ENCODE data around the gene KRTAP2-3.

The KRTAP2-3 gene

GRCh38 chr17:41026715-41027471 lies 33.0 kb downstream of the KRTAP2-3 start, which contains the start of gene KRTAP1-5:
KRTAP1-5 (minus strand) TSS chr17:41027208; CDS start chr17:41027155, 53 bp downstream.
- DNase-seq, result no peak

- no peak for DNase-seq
These were observed 35.2 kb downstream of the KRTAP2-3 start for GRCh38 chr17:41024697-41025096.

GRCh38 chr17:41020336-41020735 lies 39.6 kb downstream of the KRTAP2-3 start:
- DNase-seq, result no peak

DNA sequence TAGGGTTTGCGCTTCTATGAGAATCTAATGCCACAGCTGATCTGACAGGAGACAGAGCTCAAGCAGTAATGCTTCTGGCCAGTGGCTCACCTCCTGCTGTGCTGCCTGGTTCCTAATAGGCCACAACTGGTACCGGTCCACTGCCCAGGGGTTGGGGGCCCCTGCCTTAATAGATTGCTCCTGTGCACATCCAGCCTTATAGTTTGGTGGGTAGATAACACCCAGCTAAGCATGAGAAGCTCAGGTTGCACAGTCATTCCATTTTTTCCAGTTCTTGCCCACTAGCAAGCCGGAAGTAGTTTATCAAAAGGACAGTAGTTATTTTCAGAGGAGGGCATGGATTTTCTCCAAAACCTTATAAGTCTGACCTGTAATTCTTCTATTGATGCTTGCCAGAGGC lies 40.5 kb downstream of the KRTAP2-3 start:
- no peak for DNase-seq

- no peak for DNase-seq
These were observed 41.4 kb downstream of the KRTAP2-3 start for GRCh38 chr17:41018541-41018940.

GRCh38 chr17:41016578-41017215 lies 43.2 kb downstream of the KRTAP2-3 start:
- no peak for DNase-seq

- DNase-seq, result no peak
These were observed 44.5 kb downstream of the KRTAP2-3 start for GRCh38 chr17:41015454-41015853.

DNA sequence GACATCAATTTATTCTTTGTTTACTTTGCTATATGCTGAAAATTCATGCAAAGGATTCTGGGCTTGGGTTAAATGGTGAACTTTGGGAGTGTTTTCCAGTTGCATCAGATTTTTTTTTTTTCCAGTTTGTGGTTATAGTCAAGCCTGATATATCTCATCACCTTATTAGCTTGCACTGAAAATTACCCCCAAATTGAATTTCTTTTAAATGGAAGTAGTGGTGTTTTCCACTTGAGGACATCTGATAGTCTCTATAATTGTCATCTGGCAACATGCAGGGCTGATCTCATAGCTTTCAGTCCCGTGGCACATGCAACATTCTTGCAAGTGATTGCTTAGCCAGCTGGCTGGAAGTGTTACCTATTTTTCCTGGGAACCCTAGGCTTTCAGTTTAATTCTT lies 46.3 kb downstream of the KRTAP2-3 start:
- DNase-seq, result no peak

DNA sequence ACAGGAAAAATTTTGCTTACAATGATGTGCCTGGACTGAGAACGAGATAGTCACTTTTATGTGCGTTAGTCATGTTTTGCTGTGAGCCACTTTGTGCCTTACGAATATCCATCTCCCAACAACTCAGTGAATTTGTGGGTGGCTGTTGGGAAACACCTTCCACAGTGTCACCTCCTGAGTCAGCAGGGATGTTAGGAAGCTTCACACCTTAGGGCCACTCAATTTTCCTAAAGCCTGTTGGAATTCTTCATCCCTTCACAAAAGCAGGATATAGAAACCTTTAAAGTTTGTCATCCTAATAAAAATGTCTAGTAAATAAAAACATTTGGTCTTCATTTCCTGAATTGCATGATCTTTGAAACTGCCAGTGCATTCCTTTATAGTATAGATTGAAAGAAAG lies 46.7 kb downstream of the KRTAP2-3 start:
- no peak for DNase-seq

DNA sequence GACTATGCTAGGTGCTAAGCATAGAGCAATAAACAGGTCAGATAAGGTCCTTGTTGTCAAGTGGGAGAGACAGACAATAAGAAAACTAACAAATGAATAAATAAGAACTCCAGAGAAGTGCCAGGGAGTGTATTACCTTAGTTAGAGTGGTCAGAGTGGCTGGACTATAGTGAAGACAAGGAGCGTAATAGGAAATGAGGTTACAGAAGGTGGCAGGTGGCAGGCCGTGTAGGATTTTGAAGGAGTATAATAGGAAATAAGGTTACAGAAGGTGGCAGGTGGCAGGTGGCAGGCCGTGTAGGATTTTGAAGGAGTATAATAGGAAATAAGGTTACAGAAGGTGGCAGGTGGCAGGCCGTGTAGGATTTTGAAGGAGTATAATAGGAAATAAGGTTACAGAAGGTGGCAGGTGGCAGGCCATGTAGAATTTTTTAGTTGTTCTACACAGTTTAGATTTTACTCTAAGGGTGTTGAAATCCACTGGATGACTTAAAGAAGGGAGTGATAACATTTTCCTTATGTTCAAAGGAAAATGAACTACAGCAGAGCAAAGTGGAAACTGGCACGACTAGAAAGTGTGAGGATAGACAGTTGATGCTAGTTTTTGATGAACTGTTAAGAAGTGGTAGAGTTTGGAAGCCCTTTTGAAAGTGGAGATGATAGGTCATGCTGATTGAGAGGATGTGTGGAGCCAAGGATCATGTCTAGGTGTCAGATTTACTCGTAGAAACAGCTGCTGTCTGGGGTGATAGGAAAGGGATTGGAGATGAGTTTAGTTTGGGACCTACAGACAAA lies 47.4 kb downstream of the KRTAP2-3 start:
- DNase-seq, result no peak

DNA sequence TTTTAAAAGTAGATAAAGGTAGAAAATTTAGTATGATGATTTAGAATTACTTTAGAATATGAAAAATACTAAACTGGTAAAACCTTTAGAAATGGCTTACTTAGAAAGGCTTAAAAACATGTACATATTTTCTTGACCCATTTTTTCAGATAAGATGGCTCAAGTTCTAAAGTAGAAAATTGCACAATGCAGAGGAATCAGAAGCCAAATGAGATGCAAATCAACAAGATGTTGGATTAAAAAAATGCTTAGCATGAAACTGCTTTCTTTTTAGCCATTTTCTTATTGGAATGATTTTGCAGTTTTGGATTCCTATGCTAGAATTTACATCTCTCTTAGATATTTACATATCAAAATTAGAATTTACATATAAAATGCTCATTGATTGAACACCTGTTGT lies 49.5 kb downstream of the KRTAP2-3 start:
- no peak for DNase-seq

- DNase-seq, result no peak
These were observed 50.0 kb downstream of the KRTAP2-3 start for GRCh38 chr17:41009936-41010335.

- no peak for DNase-seq
These were observed 50.6 kb downstream of the KRTAP2-3 start for GRCh38 chr17:41009301-41009760.
